Measurements from ENCODE around the gene HPGD. TPM values are rescaled to one million over a fixed set of nuclear protein-coding genes. Genes with fewer than 3 reads are reported as not detected.

The HPGD gene
- total and polyA plus RNA-seq, 2 of the 8 experiments (the other 6 are each of a cell fraction or from before 2014, with no cell fraction given): 1.1 to 1.3 TPM

DNA sequence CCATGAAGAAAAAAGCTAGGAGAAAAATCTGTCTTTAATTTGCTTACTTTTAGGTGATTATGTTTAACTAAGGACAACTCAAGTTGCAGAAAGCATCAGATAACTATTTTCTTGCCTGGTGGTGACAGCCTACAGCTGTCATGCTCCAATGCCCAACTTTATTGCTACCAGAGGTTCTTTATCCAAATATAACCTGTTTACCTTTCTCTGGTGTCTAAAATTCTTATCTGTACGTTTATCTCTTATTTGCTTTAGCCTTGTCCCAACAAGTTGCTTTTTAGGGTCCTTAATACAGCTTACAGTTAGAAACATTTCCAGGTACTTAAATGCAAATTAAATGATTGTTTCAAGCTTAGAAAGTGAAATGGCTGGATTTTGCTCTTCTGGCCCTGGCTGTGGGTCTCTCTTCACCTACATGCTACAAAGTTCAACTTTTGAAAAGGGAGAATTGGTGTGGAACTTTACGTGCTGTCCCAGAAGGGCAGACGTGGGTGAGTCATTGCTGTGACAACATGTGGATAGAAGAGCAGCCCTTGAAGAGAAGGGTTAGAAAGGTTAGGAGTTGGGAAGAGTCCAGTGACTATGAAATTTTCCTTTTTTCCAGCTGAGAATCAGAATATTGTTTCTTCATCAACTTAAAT lies 60.7 kb downstream of the HPGD start:
- no peak overlapping the region for H2AFZ ChIP-seq (ENCODE audit: low read length)
- H2BK12ac ChIP-seq (ENCODE audit: low read depth, low read length): no peak overlapping the region

More for the DNA sequence above, 60.7 kb downstream of the HPGD start:
- TF ChIP-seq SIX5 (IDR thresholded peaks at IDR 0.05; ENCODE audit: low read depth, low read length) (no peak), CBX5 (IDR thresholded peaks at IDR 0.05; ENCODE audit: low read depth, low read length) (no peak), KDM1A (IDR thresholded peaks at IDR 0.05; ENCODE audit: borderline replicate concordance, low read length) (no peak), CHD1 (IDR thresholded peaks at IDR 0.05; ENCODE audit: low read depth, low read length) (no peak), KDM4A (IDR thresholded peaks at IDR 0.05; ENCODE audit: low read depth, low read length, severe bottlenecking) (no peak), BRCA1 (IDR thresholded peaks at IDR 0.05; ENCODE audit: low read depth, low read length) (no peak), HDAC2 (IDR thresholded peaks at IDR 0.05; ENCODE audit: borderline replicate concordance in 1 of 2, low read depth in 2 of 2, low read length in 2 of 2) (no peak)
- H3K23me2 ChIP-seq (ENCODE audit: low read depth, low read length): no peaks in the 10 kb centered on the region
- H3K4me2 ChIP-seq (ENCODE audit: insufficient read depth in 1 of 2, low read depth in 2 of 2, low read length in 2 of 2): no peak overlapping the region
- no peak overlapping the region for H3K27ac ChIP-seq (ENCODE audit: low read depth, low read length)
- H3K79me2 ChIP-seq (ENCODE audit: control insufficient read depth in 1 of 2, insufficient read depth in 2 of 2, low read length in 2 of 2): no peaks in the 10 kb centered on the region
- DNase-seq (ENCODE audit: low read depth in 1 of 2, low spot score in 2 of 2) (no peak), FAIRE-seq (no peak)
- H4K5ac ChIP-seq (ENCODE audit: insufficient read length, low read depth, low read length): no peak overlapping the region
- H2AK5ac ChIP-seq (ENCODE audit: low read depth, low read length): no peak overlapping the region
- H3K27me3 ChIP-seq (replicated peaks in 1 of 4; ENCODE audit: control insufficient read depth in 3 of 4, extremely low read depth in 1 of 4, insufficient read depth in 3 of 4, low read length in 3 of 4): no peaks in the 10 kb centered on the region
- H3K4me1 ChIP-seq (replicated peaks in 1 of 4; ENCODE audit: control insufficient read depth in 3 of 4, insufficient read depth in 4 of 4, low read length in 3 of 4): no peaks in the 10 kb centered on the region
- ChIA-PET CTCF (ENCODE audit: partially characterized antibody) (interaction anchor here (1.2 kb wide), 1 partner anchor 11 kb away, joined by 4 read pairs; no protein-coding TSS in a partner anchor), POLR2A (ENCODE audit: partially characterized antibody) (no interaction called here)
- H3K79me1 ChIP-seq (ENCODE audit: low read depth, low read length): no peaks in the 10 kb centered on the region
- H2BK120ac ChIP-seq (replicated peaks; ENCODE audit: low read depth, low read length): no peak overlapping the region
- no peak overlapping the region for H3K23ac ChIP-seq (ENCODE audit: insufficient read length)
- no peak overlapping the region for H3K4me3 ChIP-seq (ENCODE audit: extremely low read depth in 1 of 4, insufficient read depth in 2 of 4, low read depth in 3 of 4, low read length in 4 of 4)
- H3K9me3 ChIP-seq (ENCODE audit: insufficient read depth in 2 of 2, low read depth in 1 of 2, low read length in 1 of 2): peaks cover 4 to 5% of the 10 kb centered on the region in 2 experiments; a peak in 3 of 4 replicates
- H2BK20ac ChIP-seq (ENCODE audit: low read length): no peak overlapping the region
- H4K91ac ChIP-seq (replicated peaks; ENCODE audit: insufficient read length, low read length): no peak overlapping the region
- H4K20me1 ChIP-seq (replicated peaks in 1 of 2; ENCODE audit: control insufficient read depth in 1 of 2, insufficient read depth in 2 of 2, low read length in 2 of 2): no peaks in the 10 kb centered on the region
- no peak overlapping the region for H4K8ac ChIP-seq (ENCODE audit: extremely low read depth, insufficient read depth, low read length)
- H3K36me3 ChIP-seq (ENCODE audit: control insufficient read depth in 2 of 4, insufficient read depth in 4 of 4, low read length in 3 of 4): no peaks in the 10 kb centered on the region
- H3K14ac ChIP-seq (ENCODE audit: insufficient read length): no peak overlapping the region
- H3K56ac ChIP-seq (replicated peaks; ENCODE audit: insufficient read length, low read depth, low read length): no peak overlapping the region
- H2BK5ac ChIP-seq (ENCODE audit: low read depth, low read length): no peak overlapping the region
- no peak overlapping the region for H3K4ac ChIP-seq (replicated peaks; ENCODE audit: insufficient read length, low read depth, low read length)
- WGBS, 2 experiments (ENCODE audit: extremely low coverage in 1 of 2, insufficient coverage in 1 of 2, insufficient read length in 1 of 2, insufficient replicate concordance in 2 of 2, low coverage in 1 of 2, low lambda C conversion rate in 2 of 2, missing lambda C conversion rate in 1 of 2): 81% methylated on average over 3 of the region's 3 CpGs; no CpG with 5 or more reads in 1 of the 2 experiments
- no peak overlapping the region for H3K18ac ChIP-seq (ENCODE audit: extremely low read depth, low read length)
- H2BK15ac ChIP-seq (ENCODE audit: low read length): no peak overlapping the region
- no peak overlapping the region for H3K9ac ChIP-seq (replicated peaks in 1 of 4; ENCODE audit: extremely low read depth in 1 of 4, low read depth in 3 of 4, low read length in 3 of 4)
